ENCODE results near the gene FSHR.

The FSHR gene

DNA sequence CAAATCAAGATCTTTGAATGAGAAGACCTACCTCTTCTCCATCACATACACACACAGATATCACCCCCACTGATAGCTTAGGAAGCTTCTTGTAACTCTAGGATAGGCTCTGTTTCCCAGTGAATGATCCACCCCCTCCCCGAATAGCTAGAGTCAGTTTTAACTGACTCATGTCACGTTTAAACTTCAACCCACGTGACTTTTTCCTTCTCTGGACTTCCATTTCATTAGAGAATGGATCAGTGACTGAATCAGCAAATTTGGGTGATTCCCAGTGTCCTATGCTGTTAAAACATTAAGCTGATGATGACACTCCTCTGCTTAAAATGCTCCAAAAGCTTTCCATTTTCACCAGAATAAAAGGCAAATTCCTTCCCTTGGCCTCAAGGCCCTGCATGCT lies 212.9 kb downstream of the FSHR start:
- no peaks in the 10 kb centered on the region for H3K4me1 ChIP-seq (ENCODE audit: control extremely low read depth in 1 of 4, control insufficient read depth in 4 of 4, insufficient read depth in 4 of 4, low read length in 3 of 4)
- ChIA-PET POLR2A (no interaction called here), CTCF (interaction anchor here (0.8 kb wide), 1 partner anchor 1550 kb away, joined by 3 read pairs; no protein-coding TSS in a partner anchor)
- WGBS (ENCODE audit: insufficient coverage) = 94% methylated on average over 3 of the region's 3 CpGs
- H3K4me3 ChIP-seq (ENCODE audit: control insufficient read depth in 1 of 7, extremely low read depth in 1 of 7, insufficient read depth in 4 of 7, low read depth in 2 of 7, low read length in 6 of 7) = no peak overlapping the region
- H3K27me3 ChIP-seq (replicated peaks in 2 of 5; ENCODE audit: control insufficient read depth in 4 of 5, insufficient read depth in 5 of 5, low read length in 4 of 5) = no peaks in the 10 kb centered on the region
- H3K36me3 ChIP-seq (ENCODE audit: control insufficient read depth in 4 of 4, insufficient read depth in 4 of 4, low read length in 3 of 4) = no peaks in the 10 kb centered on the region
- H3K9me3 ChIP-seq (ENCODE audit: control extremely low read depth in 1 of 5, control insufficient read depth in 4 of 5, insufficient read depth in 2 of 5, low read depth in 1 of 5, low read length in 4 of 5) = no peaks in the 10 kb centered on the region
- no peak overlapping the region for H3K27ac ChIP-seq (ENCODE audit: insufficient read depth in 1 of 2, low read depth in 1 of 2, low read length in 2 of 2, poor library complexity in 1 of 2, severe bottlenecking in 2 of 2)
- DNase-seq = no peak

- POLR2A ChIA-PET = no interaction called here
- no peaks in the 10 kb centered on the region for H3K4me1 ChIP-seq (ENCODE audit: control extremely low read depth in 1 of 4, control insufficient read depth in 4 of 4, insufficient read depth in 4 of 4, low read length in 3 of 4)
- DNase-seq = no peak
- no CpG with 5 or more reads among the region's 3 CpGs for WGBS (ENCODE audit: insufficient coverage)
- H3K36me3 ChIP-seq (ENCODE audit: control insufficient read depth in 4 of 4, insufficient read depth in 4 of 4, low read length in 3 of 4) = no peaks in the 10 kb centered on the region
- no peak overlapping the region for H3K27ac ChIP-seq (ENCODE audit: insufficient read depth in 1 of 2, low read depth in 1 of 2, low read length in 2 of 2, poor library complexity in 1 of 2, severe bottlenecking in 2 of 2)
- no peak overlapping the region for H3K4me3 ChIP-seq (ENCODE audit: control insufficient read depth in 1 of 7, extremely low read depth in 1 of 7, insufficient read depth in 4 of 7, low read depth in 2 of 7, low read length in 6 of 7)
- H3K9me3 ChIP-seq (ENCODE audit: control extremely low read depth in 1 of 5, control insufficient read depth in 4 of 5, insufficient read depth in 2 of 5, low read depth in 1 of 5, low read length in 4 of 5) = no peaks in the 10 kb centered on the region
- H3K27me3 ChIP-seq (replicated peaks in 2 of 5; ENCODE audit: control insufficient read depth in 4 of 5, insufficient read depth in 5 of 5, low read length in 4 of 5) = no peaks in the 10 kb centered on the region
- CTCF ChIA-PET = interaction anchor here (1.2 kb wide), 1 partner anchor 20 kb away, joined by 3 read pairs; no protein-coding TSS in a partner anchor
Measured at GRCh38 chr2:48940606-48941005, 213.7 kb downstream of the FSHR start.

- WGBS (ENCODE audit: insufficient coverage) = no CpG with 5 or more reads among the region's 4 CpGs
- no peaks in the 10 kb centered on the region for H3K9me3 ChIP-seq (ENCODE audit: control extremely low read depth in 1 of 5, control insufficient read depth in 4 of 5, insufficient read depth in 2 of 5, low read depth in 1 of 5, low read length in 4 of 5)
- no peaks in the 10 kb centered on the region for H3K36me3 ChIP-seq (ENCODE audit: control insufficient read depth in 4 of 4, insufficient read depth in 4 of 4, low read length in 3 of 4)
- H3K4me1 ChIP-seq (ENCODE audit: control extremely low read depth in 1 of 4, control insufficient read depth in 4 of 4, insufficient read depth in 4 of 4, low read length in 3 of 4) = no peaks in the 10 kb centered on the region
- H3K4me3 ChIP-seq (ENCODE audit: control insufficient read depth in 1 of 7, extremely low read depth in 1 of 7, insufficient read depth in 4 of 7, low read depth in 2 of 7, low read length in 6 of 7) = no peak overlapping the region
- ChIA-PET POLR2A (no interaction called here), CTCF (no interaction called here)
- H3K27me3 ChIP-seq (replicated peaks in 2 of 5; ENCODE audit: control insufficient read depth in 4 of 5, insufficient read depth in 5 of 5, low read length in 4 of 5) = no peaks in the 10 kb centered on the region
- no peak overlapping the region for H3K27ac ChIP-seq (ENCODE audit: insufficient read depth in 1 of 2, low read depth in 1 of 2, low read length in 2 of 2, poor library complexity in 1 of 2, severe bottlenecking in 2 of 2)
- DNase-seq = no peak
Measured at GRCh38 chr2:48939232-48939631, 215.1 kb downstream of the FSHR start.

- no peaks in the 10 kb centered on the region for H3K27me3 ChIP-seq (replicated peaks in 2 of 5; ENCODE audit: control insufficient read depth in 4 of 5, insufficient read depth in 5 of 5, low read length in 4 of 5)
- no peak overlapping the region for H3K4me3 ChIP-seq (ENCODE audit: control insufficient read depth in 1 of 7, extremely low read depth in 1 of 7, insufficient read depth in 4 of 7, low read depth in 2 of 7, low read length in 6 of 7)
- CTCF ChIA-PET = no interaction called here
- no peaks in the 10 kb centered on the region for H3K9me3 ChIP-seq (ENCODE audit: control extremely low read depth in 1 of 5, control insufficient read depth in 4 of 5, insufficient read depth in 2 of 5, low read depth in 1 of 5, low read length in 4 of 5)
- H3K27ac ChIP-seq (ENCODE audit: insufficient read depth in 1 of 2, low read depth in 1 of 2, low read length in 2 of 2, poor library complexity in 1 of 2, severe bottlenecking in 2 of 2) = no peak overlapping the region
- H3K4me1 ChIP-seq (ENCODE audit: control extremely low read depth in 1 of 4, control insufficient read depth in 4 of 4, insufficient read depth in 4 of 4, low read length in 3 of 4) = no peaks in the 10 kb centered on the region
- WGBS (ENCODE audit: insufficient coverage) = 93% methylated on average over 4 of the region's 4 CpGs
- no peak for DNase-seq
- POLR2A ChIA-PET = no interaction called here
- H3K36me3 ChIP-seq (ENCODE audit: control insufficient read depth in 4 of 4, insufficient read depth in 4 of 4, low read length in 3 of 4) = no peaks in the 10 kb centered on the region
Measured at GRCh38 chr2:48938231-48938630, 216.1 kb downstream of the FSHR start.

DNA sequence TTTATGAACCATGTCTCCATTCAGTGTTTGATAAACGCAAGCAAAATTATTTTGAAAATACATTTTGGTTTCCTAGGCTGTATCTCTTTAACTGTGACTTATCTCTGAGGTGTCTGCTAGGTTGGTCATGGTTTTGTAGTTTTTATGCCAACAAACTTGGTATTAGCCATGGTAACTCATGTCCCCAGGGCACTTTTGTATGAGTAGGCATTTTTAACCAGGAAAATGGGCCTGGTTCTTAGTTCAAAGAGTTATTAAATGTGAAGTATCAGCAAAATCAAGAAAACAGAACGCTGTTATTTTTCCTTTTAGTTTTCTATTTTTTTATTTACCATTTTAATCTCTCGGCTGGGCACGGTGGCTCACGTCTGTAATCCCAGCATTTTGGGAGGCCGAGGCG lies 219.5 kb downstream of the FSHR start:
- no peaks in the 10 kb centered on the region for H3K4me1 ChIP-seq (ENCODE audit: control extremely low read depth in 1 of 4, control insufficient read depth in 4 of 4, insufficient read depth in 4 of 4, low read length in 3 of 4)
- no peaks in the 10 kb centered on the region for H3K36me3 ChIP-seq (ENCODE audit: control insufficient read depth in 4 of 4, insufficient read depth in 4 of 4, low read length in 3 of 4)
- peaks cover 0 to 3% (median 0%) of the 10 kb centered on the region in 5 experiments for H3K27me3 ChIP-seq (replicated peaks in 2 of 5; ENCODE audit: control insufficient read depth in 4 of 5, insufficient read depth in 5 of 5, low read length in 4 of 5)
- H3K9me3 ChIP-seq (ENCODE audit: control extremely low read depth in 1 of 5, control insufficient read depth in 4 of 5, insufficient read depth in 2 of 5, low read depth in 1 of 5, low read length in 4 of 5) = no peaks in the 10 kb centered on the region
- ChIA-PET CTCF (no interaction called here), POLR2A (no interaction called here)
- no peak for DNase-seq
- WGBS (ENCODE audit: insufficient coverage) = no CpG with 5 or more reads among the region's 7 CpGs
- no peak overlapping the region for H3K27ac ChIP-seq (ENCODE audit: insufficient read depth in 1 of 2, low read depth in 1 of 2, low read length in 2 of 2, poor library complexity in 1 of 2, severe bottlenecking in 2 of 2)
- H3K4me3 ChIP-seq (ENCODE audit: control insufficient read depth in 1 of 7, extremely low read depth in 1 of 7, insufficient read depth in 4 of 7, low read depth in 2 of 7, low read length in 6 of 7) = no peak overlapping the region

DNA sequence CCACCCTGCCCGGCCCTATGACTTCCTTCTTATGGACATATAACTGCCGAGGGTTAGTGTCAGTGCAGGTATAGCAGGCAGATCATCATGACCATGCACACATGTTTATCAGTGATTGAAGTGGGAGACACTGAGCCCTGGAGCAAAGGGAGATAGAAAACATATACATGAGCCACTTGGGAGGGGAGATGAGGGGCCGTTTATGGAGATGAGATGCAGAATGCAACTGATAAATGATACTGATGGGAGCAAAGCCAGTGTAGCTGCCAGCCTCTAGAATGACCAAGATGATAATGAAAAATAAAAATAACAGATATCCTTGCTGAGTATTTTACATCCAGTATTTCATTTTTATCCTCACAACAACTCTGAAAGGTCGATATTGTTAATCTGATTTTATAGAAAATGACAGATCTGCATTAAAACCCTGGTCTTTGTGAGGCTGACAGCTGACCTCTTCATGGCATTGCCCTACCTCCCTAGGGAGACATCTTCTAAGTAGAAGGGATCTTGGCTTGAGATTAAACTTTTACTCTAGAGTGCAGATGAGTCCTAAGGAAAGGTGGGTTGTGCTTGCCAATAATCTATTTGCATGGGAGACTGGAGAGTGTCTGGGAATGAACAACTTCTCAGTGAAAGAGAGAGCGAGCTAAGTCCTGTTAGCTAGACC lies 220.4 kb downstream of the FSHR start:
- POLR2A ChIA-PET = no interaction called here
- 96% methylated on average over 5 of the region's 5 CpGs for WGBS (ENCODE audit: insufficient coverage)
- CTCF ChIA-PET = no interaction called here

DNA sequence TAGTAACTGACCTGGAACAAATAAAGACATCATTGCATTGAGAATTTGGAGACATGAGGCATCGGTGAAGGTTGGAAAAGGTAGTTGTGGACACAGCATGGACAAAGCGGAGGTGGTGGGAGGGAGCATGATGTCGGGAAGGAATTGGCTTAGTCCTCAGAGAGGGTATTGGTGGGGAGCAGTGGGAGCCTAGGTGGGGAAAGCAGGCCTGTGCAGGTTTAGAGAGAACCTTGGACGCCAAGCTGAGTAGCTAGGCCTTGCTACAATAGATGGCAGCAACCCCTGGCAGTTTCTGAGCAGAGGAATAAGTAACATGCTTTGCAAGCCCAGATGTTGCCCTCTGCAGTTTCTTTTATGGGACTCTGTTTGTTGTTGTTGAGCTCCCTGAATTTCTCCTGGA lies 221.6 kb downstream of the FSHR start:
- Histone ChIP-seq H3K4me1 (ENCODE audit: control extremely low read depth in 1 of 4, control insufficient read depth in 4 of 4, insufficient read depth in 4 of 4, low read length in 3 of 4) (no peaks in the 10 kb centered on the region), H3K36me3 (ENCODE audit: control insufficient read depth in 4 of 4, insufficient read depth in 4 of 4, low read length in 3 of 4) (no peaks in the 10 kb centered on the region), H3K27me3 (replicated peaks in 2 of 5; ENCODE audit: control insufficient read depth in 4 of 5, insufficient read depth in 5 of 5, low read length in 4 of 5) (peaks cover 0 to 4% (median 0%) of the 10 kb centered on the region in 5 experiments), H3K27ac (ENCODE audit: insufficient read depth in 1 of 2, low read depth in 1 of 2, low read length in 2 of 2, poor library complexity in 1 of 2, severe bottlenecking in 2 of 2) (no peak overlapping the region), H3K9me3 (ENCODE audit: control extremely low read depth in 1 of 5, control insufficient read depth in 4 of 5, insufficient read depth in 2 of 5, low read depth in 1 of 5, low read length in 4 of 5) (no peaks in the 10 kb centered on the region), H3K4me3 (ENCODE audit: control insufficient read depth in 1 of 7, extremely low read depth in 1 of 7, insufficient read depth in 4 of 7, low read depth in 2 of 7, low read length in 6 of 7) (no peak overlapping the region)
- WGBS (ENCODE audit: insufficient coverage) = 89% methylated on average over 4 of the region's 4 CpGs
- POLR2A ChIA-PET = no interaction called here
- CTCF ChIA-PET = no interaction called here
- no peak for DNase-seq

More for the DNA sequence above, 220.4 kb downstream of the FSHR start:
- H3K9me3 ChIP-seq (ENCODE audit: control extremely low read depth in 1 of 5, control insufficient read depth in 4 of 5, insufficient read depth in 2 of 5, low read depth in 1 of 5, low read length in 4 of 5) = no peaks in the 10 kb centered on the region
- no peak overlapping the region for H3K27ac ChIP-seq (ENCODE audit: insufficient read depth in 1 of 2, low read depth in 1 of 2, low read length in 2 of 2, poor library complexity in 1 of 2, severe bottlenecking in 2 of 2)
- no peaks in the 10 kb centered on the region for H3K36me3 ChIP-seq (ENCODE audit: control insufficient read depth in 4 of 4, insufficient read depth in 4 of 4, low read length in 3 of 4)
- H3K4me1 ChIP-seq (ENCODE audit: control extremely low read depth in 1 of 4, control insufficient read depth in 4 of 4, insufficient read depth in 4 of 4, low read length in 3 of 4) = no peaks in the 10 kb centered on the region
- no peak for DNase-seq
- H3K4me3 ChIP-seq (ENCODE audit: control insufficient read depth in 1 of 7, extremely low read depth in 1 of 7, insufficient read depth in 4 of 7, low read depth in 2 of 7, low read length in 6 of 7) = no peak overlapping the region
- H3K27me3 ChIP-seq (replicated peaks in 2 of 5; ENCODE audit: control insufficient read depth in 4 of 5, insufficient read depth in 5 of 5, low read length in 4 of 5) = peaks cover 0 to 4% (median 0%) of the 10 kb centered on the region in 5 experiments

Data from common myeloid progenitor, CD34-positive (primary cell).